Natural killer cell (primary cell): Measurements from ENCODE around the gene PRUNE2. TPM values are rescaled to one million over a fixed set of nuclear protein-coding genes. Genes with fewer than 3 reads are reported as not detected.

Experiments used
- ATAC-seq, 3 donors: fragments of 150-1000 bp in 2 of 3; fragments of 200-7000 bp in 1 of 3; cut with Tn5 transposase; 1 replicate in 1 of 3; 2 replicates in 2 of 3; pipeline ENCODE4 v1.10.0; 2021; ENCODE audit warnings: mild to moderate bottlenecking in 2 of 3, moderate library complexity in 2 of 3
- DNase-seq, 2 donors: peaks; one replicate each; pipeline versions ENCODE4 v3.0.0 to v3.0.0-alpha.2; 2013 to 2021; ENCODE audit warnings: mixed read lengths in 1 of 2
- H3K27ac ChIP-seq: one replicate; pipeline ENCODE4 v1.5.1; 2013; ENCODE audit warnings: mild to moderate bottlenecking, low read length
- H3K27me3 ChIP-seq: one replicate; pipeline ENCODE4 v1.6.1; 2013; ENCODE audit warnings: low read length; ENCODE audit not compliant: control insufficient read depth, insufficient read depth
- H3K36me3 ChIP-seq: one replicate; pipeline ENCODE4 v1.6.1; 2013; ENCODE audit warnings: low read length; ENCODE audit not compliant: control insufficient read depth, insufficient read depth
- H3K4me1 ChIP-seq: one replicate; pipeline ENCODE4 v1.6.1; 2013; ENCODE audit warnings: low read length; ENCODE audit not compliant: control insufficient read depth, insufficient read depth
- H3K4me3 ChIP-seq: one replicate; pipeline ENCODE4 v1.5.1; 2013; ENCODE audit warnings: low read length
- H3K9me3 ChIP-seq: one replicate; pipeline ENCODE4 v1.6.1; 2013; ENCODE audit warnings: low read length; ENCODE audit not compliant: control insufficient read depth, insufficient read depth
- H3K27ac Mint-ChIP-seq, 2 donors: one replicate each; pipeline ENCODE4 v1.8.0; 2022; ENCODE audit warnings: mild to moderate bottlenecking in 2 of 2, mixed read lengths in 2 of 2, moderate library complexity in 1 of 2
- H3K27me3 Mint-ChIP-seq, 2 donors: one replicate each; pipeline ENCODE4 v1.8.0; 2022; ENCODE audit warnings: low read depth in 2 of 2, mixed read lengths in 2 of 2
- H3K36me3 Mint-ChIP-seq: one replicate; pipeline ENCODE4 v1.8.0; 2022; ENCODE audit warnings: mixed read lengths
- H3K4me1 Mint-ChIP-seq, 2 donors: one replicate each; pipeline ENCODE4 v1.8.0; 2022; ENCODE audit warnings: mixed read lengths in 2 of 2
- H3K4me3 Mint-ChIP-seq: one replicate; pipeline ENCODE4 v1.8.0; 2022; ENCODE audit warnings: mild to moderate bottlenecking, moderate library complexity, mixed read lengths
- H3K9me3 Mint-ChIP-seq, 2 donors: one replicate each; pipeline ENCODE4 v1.8.0; 2022; ENCODE audit warnings: mixed read lengths in 2 of 2
- WGBS: methylation state at CpG from one replicate; pipeline ENCODE4 v1.1.7; 2013; ENCODE audit warnings: missing lambda C conversion rate; ENCODE audit not compliant: insufficient coverage; 5-methylcytosine and 5-hydroxymethylcytosine counted together
- intact Hi-C: fragments of 100-400 bp; cut with micrococcal nuclease; formaldehyde crosslinking; loops from one replicate; pipeline ENCODE4 v1.14.2; 2022
- total RNA-seq, 4 donors: library from RNA; stranded (reverse); fragments of 120-200 nt in 1 of 4; gene quantifications; one replicate each; pipeline versions ENCODE4 v1.2.3 to v1.2.4, GENCODE V29; 2013 to 2022
- TF ChIP-seq, protein P1 (sequence below): fragments of 200-600 bp; IDR thresholded peaks from one replicate; pipeline ENCODE4 v1.8.0; 2022; ENCODE audit warnings: antibody characterized with exemption

The PRUNE2 gene
- total RNA-seq, 3 donors from 2014 or later (not counting 1 experiment from before 2014, with no cell fraction given), result 0.43 to 0.45 TPM; not detected in 1

DNA sequence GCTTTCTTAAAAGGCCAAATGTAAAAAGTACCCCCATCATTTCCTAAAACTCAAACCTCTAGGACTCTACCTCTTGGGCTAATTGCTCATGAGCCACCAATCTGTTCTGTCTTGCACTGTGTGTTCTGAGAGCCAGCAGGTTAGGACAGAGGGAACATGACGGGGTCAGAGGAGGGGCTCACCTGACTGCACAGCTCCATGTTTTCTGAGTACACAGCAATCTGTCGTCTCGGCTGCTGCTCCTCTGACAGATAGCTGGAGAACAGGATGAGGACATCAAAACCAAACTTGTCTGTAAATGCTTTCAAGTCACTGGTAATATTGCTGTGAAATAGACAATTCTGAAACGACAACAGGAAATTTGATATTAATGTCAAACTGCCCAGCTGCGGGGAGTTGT is 192.5 kb downstream of the PRUNE2 start:
- H3K27me3 ChIP-seq, result no peaks in the 10 kb centered on the region
- H3K36me3 ChIP-seq, result no peaks in the 10 kb centered on the region
- no peaks in the 10 kb centered on the region for H3K9me3 ChIP-seq
- DNase-seq, result no peak
- H3K4me1 Mint-ChIP-seq, result no peaks in the 10 kb centered on the region
- ATAC-seq, result no peak
- H3K4me3 ChIP-seq, result no peak overlapping the region
- no peak overlapping the region for H3K27ac ChIP-seq
- no peaks in the 10 kb centered on the region for H3K9me3 Mint-ChIP-seq
- H3K27me3 Mint-ChIP-seq, result peaks cover 17 to 38% of the 10 kb centered on the region in 2 donors
- no peak overlapping the region for H3K4me3 Mint-ChIP-seq
- H3K36me3 Mint-ChIP-seq, result no peaks in the 10 kb centered on the region
- no peak overlapping the region for H3K27ac Mint-ChIP-seq
- WGBS, result 85% methylated on average over 5 of the region's 5 CpGs
- TF ChIP-seq, protein P1, sequence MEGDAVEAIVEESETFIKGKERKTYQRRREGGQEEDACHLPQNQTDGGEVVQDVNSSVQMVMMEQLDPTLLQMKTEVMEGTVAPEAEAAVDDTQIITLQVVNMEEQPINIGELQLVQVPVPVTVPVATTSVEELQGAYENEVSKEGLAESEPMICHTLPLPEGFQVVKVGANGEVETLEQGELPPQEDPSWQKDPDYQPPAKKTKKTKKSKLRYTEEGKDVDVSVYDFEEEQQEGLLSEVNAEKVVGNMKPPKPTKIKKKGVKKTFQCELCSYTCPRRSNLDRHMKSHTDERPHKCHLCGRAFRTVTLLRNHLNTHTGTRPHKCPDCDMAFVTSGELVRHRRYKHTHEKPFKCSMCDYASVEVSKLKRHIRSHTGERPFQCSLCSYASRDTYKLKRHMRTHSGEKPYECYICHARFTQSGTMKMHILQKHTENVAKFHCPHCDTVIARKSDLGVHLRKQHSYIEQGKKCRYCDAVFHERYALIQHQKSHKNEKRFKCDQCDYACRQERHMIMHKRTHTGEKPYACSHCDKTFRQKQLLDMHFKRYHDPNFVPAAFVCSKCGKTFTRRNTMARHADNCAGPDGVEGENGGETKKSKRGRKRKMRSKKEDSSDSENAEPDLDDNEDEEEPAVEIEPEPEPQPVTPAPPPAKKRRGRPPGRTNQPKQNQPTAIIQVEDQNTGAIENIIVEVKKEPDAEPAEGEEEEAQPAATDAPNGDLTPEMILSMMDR, result no peak
- H3K4me1 ChIP-seq, result no peaks in the 10 kb centered on the region
- intact Hi-C loops, result no loop called here

DNA sequence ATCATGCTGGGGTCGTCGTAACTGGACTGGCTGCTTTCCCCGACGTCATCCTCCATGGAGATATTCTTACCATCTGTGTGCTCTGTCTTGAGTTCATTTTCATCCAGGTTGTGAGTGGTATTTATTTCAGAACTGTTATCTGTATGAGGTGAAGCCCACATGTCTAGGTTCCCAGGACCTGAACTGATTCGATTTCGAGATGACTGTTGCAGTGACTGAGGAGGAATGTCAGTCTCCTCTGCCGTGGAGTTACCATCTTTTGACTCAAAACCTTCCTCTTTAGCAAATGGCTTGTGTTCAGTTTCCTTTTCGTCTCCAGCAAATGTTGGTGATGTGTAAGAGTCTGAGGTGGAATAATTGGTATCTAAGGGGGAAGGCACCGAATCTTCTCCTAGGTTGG is 196.9 kb downstream of the PRUNE2 start:
- Mint-ChIP-seq H3K9me3 (no peaks in the 10 kb centered on the region), H3K4me1 (peaks cover 5% of the 10 kb centered on the region in 2 donors)

GRCh38 chr9:76707510-76707909 is 198.4 kb downstream of the PRUNE2 start:
- no peaks in the 10 kb centered on the region for H3K4me1 ChIP-seq
- WGBS, result 74% methylated on average over 6 of the region's 6 CpGs
- H3K4me1 Mint-ChIP-seq, result peaks cover 5 to 9% of the 10 kb centered on the region in 2 donors
- no peaks in the 10 kb centered on the region for H3K9me3 ChIP-seq
- ATAC-seq (no peak), DNase-seq (no peak)
- no peaks in the 10 kb centered on the region for H3K9me3 Mint-ChIP-seq
- H3K27ac Mint-ChIP-seq, result no peak overlapping the region
- intact Hi-C loops, result no loop called here
- no peak overlapping the region for H3K4me3 Mint-ChIP-seq
- no peak overlapping the region for H3K27ac ChIP-seq
- H3K4me3 ChIP-seq, result no peak overlapping the region
- H3K36me3 ChIP-seq, result no peaks in the 10 kb centered on the region
- H3K27me3 Mint-ChIP-seq, result peaks cover 33 to 48% of the 10 kb centered on the region in 2 donors
- H3K27me3 ChIP-seq, result no peaks in the 10 kb centered on the region
- TF ChIP-seq, protein P1, result no peak
- H3K36me3 Mint-ChIP-seq, result no peaks in the 10 kb centered on the region

More for the DNA sequence above, 196.9 kb downstream of the PRUNE2 start:
- 92% methylated on average over 8 of the region's 9 CpGs for WGBS
- no peak for ATAC-seq
- Mint-ChIP-seq H3K27ac (no peak overlapping the region), H3K4me3 (no peak overlapping the region), H3K36me3 (no peaks in the 10 kb centered on the region), H3K27me3 (peaks cover 24 to 47% of the 10 kb centered on the region in 2 donors)
- no peak for DNase-seq
- Histone ChIP-seq H3K4me1 (no peaks in the 10 kb centered on the region), H3K9me3 (no peaks in the 10 kb centered on the region), H3K36me3 (no peaks in the 10 kb centered on the region), H3K4me3 (no peak overlapping the region), H3K27ac (no peak overlapping the region), H3K27me3 (no peaks in the 10 kb centered on the region)
- TF ChIP-seq, protein P1, result no peak
- intact Hi-C loops, result no loop called here

DNA sequence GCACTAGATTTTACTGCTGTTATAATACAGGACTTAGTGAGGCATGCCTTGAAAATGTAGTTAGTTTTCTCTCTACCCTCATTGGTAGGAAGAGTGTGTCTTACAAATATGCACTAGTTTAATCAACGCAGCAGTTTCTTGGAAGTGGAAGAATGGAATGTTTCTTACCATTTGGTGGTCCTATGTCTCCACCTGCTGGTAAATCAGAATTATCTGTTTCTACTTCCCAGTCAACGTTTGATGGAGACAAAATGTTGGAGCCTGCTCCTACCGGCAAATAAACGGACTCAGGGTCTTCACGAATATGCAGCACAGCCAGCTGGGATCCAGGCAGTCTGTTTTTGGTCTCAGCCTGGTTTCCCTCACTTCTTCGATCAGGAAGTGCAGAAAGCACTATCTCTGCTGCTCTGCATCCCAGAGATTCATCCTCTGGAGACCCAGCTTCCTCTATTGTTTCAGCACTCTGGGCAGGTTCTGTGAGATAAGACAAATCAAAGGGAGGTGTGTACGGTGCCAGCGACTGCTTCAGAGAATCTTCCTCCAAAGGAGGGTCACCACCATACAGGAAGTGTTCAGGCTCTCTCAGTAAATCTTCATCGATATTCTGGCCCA is 201.2 kb downstream of the PRUNE2 start:
- Mint-ChIP-seq H3K27me3 (peaks cover 26 to 44% of the 10 kb centered on the region in 2 donors), H3K4me3 (no peak overlapping the region)

More for the DNA sequence above, 201.2 kb downstream of the PRUNE2 start:
- Histone ChIP-seq H3K36me3 (no peaks in the 10 kb centered on the region), H3K4me1 (no peaks in the 10 kb centered on the region), H3K27ac (no peak overlapping the region), H3K9me3 (no peaks in the 10 kb centered on the region), H3K4me3 (no peak overlapping the region), H3K27me3 (no peaks in the 10 kb centered on the region)
- no peaks in the 10 kb centered on the region for H3K9me3 Mint-ChIP-seq
- peak in 1 of 2 donors; percentile 79 for DNase-seq
- TF ChIP-seq, protein P1, result peak; percentile 89
- intact Hi-C loops, result loop anchor here (1.0 to 5.0 kb wide), 5 partner anchors 47 to 1437 kb away; partner anchors contain the start of gene RFK
- H3K36me3 Mint-ChIP-seq, result no peaks in the 10 kb centered on the region
- WGBS, result 6% methylated on average over 9 of the region's 9 CpGs
- H3K27ac Mint-ChIP-seq, result no peak overlapping the region
- ATAC-seq, result peak in 2 of 3 donors; percentile 46 to 52
- H3K4me1 Mint-ChIP-seq, result peaks cover 5 to 9% of the 10 kb centered on the region in 2 donors
